Panc1 (cell line): ENCODE data around the gene AADAT.
"Not testable (repeated sequence)": the region's sequence is repeated elsewhere in the genome, so short reads cannot be mapped to it uniquely, and the experiment has no call there.

Source experiments
- CTCF ChIP-seq: fragments of 450-650 bp; IDR thresholded peaks from 2 replicates; pipeline ENCODE4 v1.5.1; 2017; ENCODE audit warnings: mild to moderate bottlenecking
- REST ChIP-seq, 2 experiments: IDR thresholded peaks; 2 replicates each; pipeline ENCODE4 v1.6.1; 2011 to 2012; ENCODE audit warnings: low read depth in 2 of 2, control low read depth in 1 of 2, low read length in 1 of 2, mild to moderate bottlenecking in 1 of 2, moderate library complexity in 1 of 2; ENCODE audit not compliant: insufficient read depth in 1 of 2

- TF ChIP-seq CTCF; REST (IDR thresholded peaks at IDR 0.05; ENCODE audit: insufficient read depth in 1 of 2, low read depth in 2 of 2, low read length in 1 of 2): not testable (repeated sequence)
Observed at GRCh38 chr4:170114183-170114582, 24.4 kb upstream of the AADAT start.
